IPS-18a (cell line): ENCODE results near the gene SLC25A19.
"Not testable (repeated sequence)": the region's sequence is repeated elsewhere in the genome, so short reads cannot be mapped to it uniquely, and the experiment has no call there.

Experiments
- H3K27ac ChIP-seq: one replicate; pipeline ENCODE4 v1.5.1; 2013; ENCODE audit warnings: low read length
- H3K27me3 ChIP-seq: one replicate; pipeline ENCODE4 v1.6.1; 2013; ENCODE audit warnings: mild to moderate bottlenecking, low read length; ENCODE audit not compliant: control insufficient read depth, insufficient read depth
- H3K36me3 ChIP-seq: one replicate; pipeline ENCODE4 v1.6.1; 2013; ENCODE audit warnings: low read depth, low read length; ENCODE audit not compliant: control insufficient read depth
- H3K4me1 ChIP-seq: one replicate; pipeline ENCODE4 v1.6.1; 2013; ENCODE audit warnings: low read depth, low read length; ENCODE audit not compliant: control insufficient read depth
- H3K4me3 ChIP-seq: one replicate; pipeline ENCODE4 v1.5.1; 2013; ENCODE audit warnings: low read length
- H3K9ac ChIP-seq: one replicate; pipeline ENCODE4 v1.6.1; 2013; ENCODE audit warnings: mild to moderate bottlenecking, low read length, moderate library complexity
- H3K9me3 ChIP-seq: one replicate; pipeline ENCODE4 v1.6.1; 2013; ENCODE audit warnings: low read depth, low read length; ENCODE audit not compliant: control insufficient read depth

SLC25A19 gene

GRCh38 chr17:75300280-75300679 lies 11.0 kb upstream of the SLC25A19 start:
- no peaks in the 10 kb centered on the region for H3K4me1 ChIP-seq
- H3K9me3 ChIP-seq = no peaks in the 10 kb centered on the region
- H3K27me3 ChIP-seq = no peaks in the 10 kb centered on the region
- no peak overlapping the region for H3K27ac ChIP-seq
- H3K36me3 ChIP-seq = no peaks in the 10 kb centered on the region
- no peak overlapping the region for H3K4me3 ChIP-seq
- no peak overlapping the region for H3K9ac ChIP-seq

GRCh38 chr17:75295201-75296158 lies 6.2 kb upstream of the SLC25A19 start:
- Histone ChIP-seq H3K9me3 (no peaks in the 10 kb centered on the region), H3K27me3 (no peaks in the 10 kb centered on the region), H3K9ac (no peak overlapping the region), H3K4me3 (no peak overlapping the region), H3K36me3 (no peaks in the 10 kb centered on the region), H3K4me1 (no peaks in the 10 kb centered on the region), H3K27ac (no peak overlapping the region)

GRCh38 chr17:75292810-75293448 lies 3.7 kb upstream of the SLC25A19 start:
- H3K4me3 ChIP-seq, H3K27me3 ChIP-seq, H3K9ac ChIP-seq, H3K9me3 ChIP-seq, H3K36me3 ChIP-seq, H3K4me1 ChIP-seq, H3K27ac ChIP-seq: not testable (repeated sequence)

GRCh38 chr17:75289832-75290337 lies 652 bp upstream of the SLC25A19 start:
- H3K36me3 ChIP-seq = peaks cover 9% of the 10 kb centered on the region
- peaks cover 4% of the 10 kb centered on the region for H3K4me1 ChIP-seq

GRCh38 chr17:75288770-75289114 lies 491 bp downstream of the SLC25A19 start:
- Histone ChIP-seq H3K4me3 (peak overlapping the region; percentile 82), H3K9me3 (no peaks in the 10 kb centered on the region), H3K9ac (peak overlapping the region; percentile 59), H3K36me3 (peaks cover 9% of the 10 kb centered on the region), H3K27me3 (peaks cover 3% of the 10 kb centered on the region), H3K27ac (no peak overlapping the region), H3K4me1 (peaks cover 4% of the 10 kb centered on the region)

More at GRCh38 chr17:75289832-75290337, 652 bp upstream of the SLC25A19 start:
- no peak overlapping the region for H3K27ac ChIP-seq
- peak overlapping the region; percentile 54 for H3K4me3 ChIP-seq
- H3K9ac ChIP-seq = no peak overlapping the region
- peaks cover 3% of the 10 kb centered on the region for H3K27me3 ChIP-seq
- no peaks in the 10 kb centered on the region for H3K9me3 ChIP-seq

GRCh38 chr17:75288359-75288758 lies 874 bp downstream of the SLC25A19 start:
- peaks cover 9% of the 10 kb centered on the region for H3K36me3 ChIP-seq
- H3K4me1 ChIP-seq = peaks cover 4% of the 10 kb centered on the region
- H3K9ac ChIP-seq = peak overlapping the region; percentile 59
- H3K27ac ChIP-seq = no peak overlapping the region
- peak overlapping the region; percentile 82 for H3K4me3 ChIP-seq
- H3K27me3 ChIP-seq = peaks cover 3% of the 10 kb centered on the region
- no peaks in the 10 kb centered on the region for H3K9me3 ChIP-seq

- H3K9ac ChIP-seq = no peak overlapping the region
- peaks cover 9% of the 10 kb centered on the region for H3K36me3 ChIP-seq
- H3K27me3 ChIP-seq = peaks cover 3% of the 10 kb centered on the region
- H3K27ac ChIP-seq = no peak overlapping the region
- peaks cover 4% of the 10 kb centered on the region for H3K4me1 ChIP-seq
- no peak overlapping the region for H3K4me3 ChIP-seq
- H3K9me3 ChIP-seq = no peaks in the 10 kb centered on the region
These were observed 2.0 kb downstream of the SLC25A19 start for GRCh38 chr17:75287221-75287620.

- Histone ChIP-seq H3K36me3 (peaks cover 13% of the 10 kb centered on the region), H3K27ac (no peak overlapping the region), H3K4me1 (peaks cover 4% of the 10 kb centered on the region), H3K4me3 (no peak overlapping the region), H3K9ac (no peak overlapping the region), H3K9me3 (no peaks in the 10 kb centered on the region), H3K27me3 (peaks cover 3% of the 10 kb centered on the region)
These were observed 4.1 kb downstream of the SLC25A19 start for GRCh38 chr17:75285123-75285522.

GRCh38 chr17:75280189-75280588 lies 9.0 kb downstream of the SLC25A19 start:
- H3K27ac ChIP-seq, H3K27me3 ChIP-seq, H3K4me3 ChIP-seq, H3K36me3 ChIP-seq, H3K4me1 ChIP-seq, H3K9me3 ChIP-seq, H3K9ac ChIP-seq: not testable (repeated sequence)

- no peaks in the 10 kb centered on the region for H3K4me1 ChIP-seq
- H3K27ac ChIP-seq = no peak overlapping the region
- no peak overlapping the region for H3K9ac ChIP-seq
- no peaks in the 10 kb centered on the region for H3K27me3 ChIP-seq
- H3K36me3 ChIP-seq = peaks cover 12% of the 10 kb centered on the region
- no peak overlapping the region for H3K4me3 ChIP-seq
- H3K9me3 ChIP-seq = no peaks in the 10 kb centered on the region
These were observed 11.6 kb downstream of the SLC25A19 start for GRCh38 chr17:75277664-75278071.

GRCh38 chr17:75273977-75274708 lies 15.1 kb downstream of the SLC25A19 start:
- Histone ChIP-seq H3K9me3 (no peaks in the 10 kb centered on the region), H3K27me3 (peaks cover 11% of the 10 kb centered on the region), H3K9ac (no peak overlapping the region), H3K4me3 (no peak overlapping the region), H3K36me3 (peaks cover 10% of the 10 kb centered on the region), H3K4me1 (peaks cover 3% of the 10 kb centered on the region), H3K27ac (no peak overlapping the region)
